GM21825 (cell line): ENCODE data around the gene CAPN3.

Experiments used
- ATAC-seq: cut with Tn5 transposase; IDR thresholded peaks from one replicate; pipeline ENCODE4 v1.9.1; 2021; ENCODE audit warnings: mild to moderate bottlenecking, moderate library complexity; ENCODE audit not compliant: unreplicated experiment

The CAPN3 gene

DNA sequence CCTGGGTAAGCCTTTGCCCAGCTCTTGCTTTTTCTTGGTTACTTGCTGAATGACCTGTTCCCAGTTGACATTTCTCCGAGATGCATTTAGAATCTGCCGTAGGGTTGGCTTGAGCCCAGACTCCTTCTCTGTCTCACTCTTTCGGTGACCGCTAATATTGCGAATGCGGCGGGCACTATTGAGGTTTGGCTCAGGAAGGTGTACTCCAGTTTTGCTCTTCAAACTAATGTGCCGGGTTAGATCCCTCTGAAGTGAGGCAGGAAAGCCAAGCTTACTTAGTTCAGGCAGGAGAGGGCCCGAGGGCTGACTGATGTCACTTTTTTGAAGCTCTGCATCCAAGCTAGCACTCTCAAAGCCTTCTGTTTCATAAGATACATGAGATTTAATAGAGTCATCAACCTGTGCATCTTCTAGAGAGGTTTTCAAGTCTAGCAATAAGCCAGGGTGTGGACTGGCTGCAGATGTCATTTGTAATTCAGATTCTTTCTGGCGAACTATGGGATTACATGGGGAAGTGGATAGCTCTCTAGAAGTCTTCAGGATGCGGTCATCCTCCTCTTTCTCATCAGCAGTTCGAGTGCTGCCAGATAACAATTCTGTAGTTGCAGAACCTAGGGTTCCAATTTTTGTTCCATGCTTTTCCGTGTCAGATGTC lies 90.6 kb downstream of the CAPN3 start:
- no peak for ATAC-seq

DNA sequence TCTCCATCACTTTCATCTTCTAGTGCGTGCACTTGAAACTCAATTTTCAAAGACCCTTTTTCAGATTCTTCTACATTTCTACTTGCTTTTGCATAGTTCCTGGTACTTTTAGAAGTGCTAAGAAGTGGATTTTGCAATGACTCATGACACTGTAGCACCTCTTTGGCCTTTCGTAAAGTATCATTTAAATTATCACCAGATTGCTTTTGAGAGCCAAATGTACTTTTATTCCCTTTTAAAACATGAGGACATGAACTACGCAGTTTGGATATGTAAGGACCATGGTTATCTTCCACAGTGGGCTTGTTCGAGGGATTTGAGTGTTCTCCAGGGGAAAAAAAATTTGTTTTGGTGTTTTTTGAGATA lies 91.1 kb downstream of the CAPN3 start:
- ATAC-seq: no peak

- ATAC-seq: no peak
These were observed 94.5 kb downstream of the CAPN3 start for GRCh38 chr15:42453826-42454225.

- ATAC-seq: no peak
These were observed 97.2 kb downstream of the CAPN3 start for GRCh38 chr15:42456531-42456930.

- no peak for ATAC-seq
These were observed 97.7 kb downstream of the CAPN3 start for GRCh38 chr15:42456971-42457370.

DNA sequence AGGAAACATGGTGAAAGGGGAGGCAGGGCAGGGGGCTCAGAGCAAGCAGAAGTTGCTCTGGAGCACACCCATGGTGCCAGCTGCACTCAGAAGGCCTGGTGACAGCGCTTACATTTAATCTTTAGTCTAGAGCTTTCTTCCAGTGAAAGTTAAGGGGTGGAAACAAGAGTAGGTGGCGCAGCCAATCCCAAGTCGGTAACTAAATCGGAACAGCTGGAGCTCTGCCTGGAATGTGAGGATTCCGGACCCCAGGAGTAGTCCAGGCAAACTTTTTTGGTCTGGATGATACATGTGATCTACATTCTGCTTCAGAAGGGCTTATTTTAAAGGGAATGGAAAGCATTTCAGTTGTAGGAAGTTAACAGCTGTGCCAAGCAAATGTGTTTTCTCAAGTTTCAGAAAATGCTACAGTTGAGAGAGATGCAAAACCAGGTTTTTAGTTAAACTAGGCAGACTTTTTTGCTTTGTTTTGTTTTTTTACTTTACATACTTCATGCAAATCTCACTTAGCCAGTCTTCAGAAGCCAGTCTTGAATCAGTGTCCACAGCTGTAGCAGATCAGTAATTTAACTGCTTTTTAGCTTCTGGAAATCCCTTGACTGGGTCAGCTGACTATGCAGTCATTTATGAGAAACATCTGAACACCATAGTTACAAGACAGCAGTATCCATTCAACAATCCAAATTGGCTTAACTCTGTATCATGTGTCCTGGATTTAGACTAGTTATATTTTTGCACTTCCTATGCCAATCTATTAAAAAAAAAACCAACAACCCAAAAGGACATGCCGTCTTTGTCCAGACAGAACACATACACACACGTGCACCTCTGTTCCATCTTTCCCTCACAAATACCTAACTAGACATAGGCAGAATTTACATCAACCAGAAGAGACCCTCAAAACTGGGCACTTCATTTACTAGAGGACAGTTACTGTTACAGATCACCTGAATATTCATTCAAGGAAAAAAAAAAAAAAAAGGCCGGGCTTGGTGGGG lies 98.4 kb downstream of the CAPN3 start:
- ATAC-seq: peak; percentile 85

GRCh38 chr15:42461261-42461660 lies 102.0 kb downstream of the CAPN3 start:
- ATAC-seq: no peak
